H9 (cell line): ENCODE data around the gene TYSND1. TPM values are rescaled to one million over a fixed set of nuclear protein-coding genes. Genes with fewer than 3 reads are reported as not detected.

Experiments
- DNase-seq: peaks from one replicate; pipeline ENCODE4 v3.0.0-alpha.2; 2017
- H2AFZ ChIP-seq: one replicate; pipeline ENCODE4 v1.6.1; 2013; ENCODE audit warnings: mild to moderate bottlenecking, low read length, control low read depth, moderate library complexity
- H2AK5ac ChIP-seq: 2 replicates; pipeline ENCODE4 v1.6.1; 2013; ENCODE audit warnings: low read length, control low read depth, mixed read lengths; ENCODE audit not compliant: insufficient read length
- H2BK120ac ChIP-seq: one replicate; pipeline ENCODE4 v1.6.1; 2013; ENCODE audit warnings: low read depth, mild to moderate bottlenecking, low read length, control low read depth, inconsistent platforms; ENCODE audit not compliant: poor library complexity, severe bottlenecking
- H2BK12ac ChIP-seq: 2 replicates; pipeline ENCODE4 v1.6.1; 2013; ENCODE audit warnings: low read length, control low read depth, mixed read lengths, low read depth; ENCODE audit not compliant: insufficient read length
- H2BK15ac ChIP-seq: 2 replicates; pipeline ENCODE4 v1.6.1; 2013; ENCODE audit warnings: low read depth, low read length, control low read depth
- H2BK20ac ChIP-seq: one replicate; pipeline ENCODE4 v1.6.1; 2013; ENCODE audit warnings: low read depth, mild to moderate bottlenecking, low read length, control low read depth, inconsistent platforms; ENCODE audit not compliant: poor library complexity, severe bottlenecking
- H2BK5ac ChIP-seq: 2 replicates; pipeline ENCODE4 v1.6.1; 2013; ENCODE audit warnings: low read length, control low read depth, mixed read lengths; ENCODE audit not compliant: insufficient read length
- H3K14ac ChIP-seq: 2 replicates; pipeline ENCODE4 v1.6.1; 2013; ENCODE audit warnings: low read length, control low read depth; ENCODE audit not compliant: insufficient read depth
- H3K18ac ChIP-seq: 2 replicates; pipeline ENCODE4 v1.6.1; 2013; ENCODE audit warnings: low read depth, mild to moderate bottlenecking, mixed read lengths, low read length, control low read depth; ENCODE audit not compliant: insufficient read length
- H3K23ac ChIP-seq: 2 replicates; pipeline ENCODE4 v1.6.1; 2013; ENCODE audit warnings: low read length, control low read depth, mixed read lengths, low read depth; ENCODE audit not compliant: insufficient read length
- H3K23me2 ChIP-seq: 2 replicates; pipeline ENCODE4 v1.6.1; 2013; ENCODE audit warnings: low read depth, mild to moderate bottlenecking, mixed read lengths, low read length, control low read depth; ENCODE audit not compliant: insufficient read length, poor library complexity, severe bottlenecking
- H3K27ac ChIP-seq: 2 replicates; pipeline ENCODE4 v1.5.1; 2013; ENCODE audit warnings: low read length, control low read depth, mixed read lengths, low read depth; ENCODE audit not compliant: insufficient read length
- H3K27me3 ChIP-seq: 2 replicates; pipeline ENCODE4 v1.6.1; 2013; ENCODE audit warnings: low read length, control low read depth, inconsistent platforms; ENCODE audit not compliant: insufficient read depth
- H3K4ac ChIP-seq: 2 replicates; pipeline ENCODE4 v1.6.1; 2013; ENCODE audit warnings: low read depth, mild to moderate bottlenecking, control low read depth, inconsistent platforms, low read length, moderate library complexity
- H3K4me1 ChIP-seq: 2 replicates; pipeline ENCODE4 v1.6.1; 2013; ENCODE audit warnings: low read length, control low read depth, inconsistent platforms; ENCODE audit not compliant: insufficient read depth
- H3K4me2 ChIP-seq: 2 replicates; pipeline ENCODE4 v1.6.1; 2013; ENCODE audit warnings: low read length, control low read depth, mixed read lengths; ENCODE audit not compliant: insufficient read length, insufficient read depth
- H3K56ac ChIP-seq: 2 replicates; pipeline ENCODE4 v1.6.1; 2013; ENCODE audit warnings: low read depth, mild to moderate bottlenecking, mixed read lengths, low read length, control low read depth; ENCODE audit not compliant: insufficient read length
- H3K79me1 ChIP-seq: 2 replicates; pipeline ENCODE4 v1.6.1; 2013; ENCODE audit warnings: low read depth, mild to moderate bottlenecking, moderate library complexity, low read length, control low read depth, inconsistent platforms; ENCODE audit not compliant: insufficient read depth, poor library complexity, severe bottlenecking
- H3K79me2 ChIP-seq: 2 replicates; pipeline ENCODE4 v1.6.1; 2013; ENCODE audit warnings: low read length, control low read depth, inconsistent platforms; ENCODE audit not compliant: insufficient read depth
- H3K9ac ChIP-seq: 2 replicates; pipeline ENCODE4 v1.6.1; 2013; ENCODE audit warnings: low read length, control low read depth, mixed read lengths; ENCODE audit not compliant: insufficient read length; ENCODE audit errors: extremely low read depth
- H3K9me3 ChIP-seq: one replicate; pipeline ENCODE4 v1.6.1; 2013; ENCODE audit warnings: low read depth, low read length, inconsistent platforms; ENCODE audit not compliant: control insufficient read depth
- H3T11ph ChIP-seq: one replicate; pipeline ENCODE4 v1.6.1; 2013; ENCODE audit warnings: mild to moderate bottlenecking, low read length, control low read depth, inconsistent platforms
- H4K20me1 ChIP-seq: one replicate; pipeline ENCODE4 v1.6.1; 2013; ENCODE audit not compliant: control insufficient read depth, insufficient read length, insufficient read depth
- H4K5ac ChIP-seq: 2 replicates; pipeline ENCODE4 v1.6.1; 2013; ENCODE audit warnings: low read depth, mild to moderate bottlenecking, mixed read lengths, low read length, control low read depth; ENCODE audit not compliant: insufficient read length
- H4K8ac ChIP-seq: replicated peaks from 2 replicates; pipeline ENCODE4 v1.6.1; 2013; ENCODE audit warnings: low read length, control low read depth, mixed read lengths, low read depth; ENCODE audit not compliant: insufficient read length
- H4K91ac ChIP-seq: 2 replicates; pipeline ENCODE4 v1.6.1; 2013; ENCODE audit warnings: low read depth, mild to moderate bottlenecking, moderate library complexity, mixed read lengths, low read length, control low read depth; ENCODE audit not compliant: insufficient read length
- H3K27ac Mint-ChIP-seq, 3 experiments: 2 replicates in 2 of 3; 3 replicates in 1 of 3; pipeline ENCODE4 v1.8.0; 2020 to 2021; ENCODE audit warnings: mixed read lengths in 3 of 3, mild to moderate bottlenecking in 1 of 3, moderate library complexity in 1 of 3
- H3K27me3 Mint-ChIP-seq: 2 replicates; pipeline ENCODE4 v1.8.0; 2021; ENCODE audit warnings: low read depth, mild to moderate bottlenecking, moderate library complexity, mixed read lengths
- H3K36me3 Mint-ChIP-seq, 3 experiments: 2 replicates in 2 of 3; 3 replicates in 1 of 3; pipeline ENCODE4 v1.8.0; 2020 to 2021; ENCODE audit warnings: low read depth in 3 of 3, mixed read lengths in 3 of 3; ENCODE audit not compliant: insufficient read depth in 1 of 3
- H3K4me1 Mint-ChIP-seq, 2 experiments: 2 replicates each; pipeline ENCODE4 v1.8.0; 2020; ENCODE audit warnings: mixed read lengths in 2 of 2
- H3K4me3 Mint-ChIP-seq, 2 experiments: 2 replicates in 1 of 2; 3 replicates in 1 of 2; pipeline ENCODE4 v1.8.0; 2020 to 2021; ENCODE audit warnings: mild to moderate bottlenecking in 2 of 2, mixed read lengths in 2 of 2, moderate library complexity in 1 of 2
- H3K9me3 Mint-ChIP-seq, 2 experiments: 2 replicates in 1 of 2; 3 replicates in 1 of 2; pipeline ENCODE4 v1.8.0; 2020; ENCODE audit warnings: mild to moderate bottlenecking in 2 of 2, mixed read lengths in 2 of 2, moderate library complexity in 1 of 2
- CTCF ChIP-seq: fragments of 200-600 bp; sonication (generic); conservative IDR thresholded peaks from 3 replicates; pipeline ENCODE4 v1.8.0; 2021; ENCODE audit warnings: antibody characterized with exemption, mild to moderate bottlenecking
- WGBS: extraction: QIAGEN DNeasy Blood & Tissue Kit; methylation state at CpG from one replicate; pipeline ENCODE4 v1.1.7; 2013; ENCODE audit warnings: missing lambda C conversion rate, low lambda C conversion rate, mixed read lengths; ENCODE audit not compliant: insufficient read length; ENCODE audit errors: extremely low coverage; 5-methylcytosine and 5-hydroxymethylcytosine counted together
- total RNA-seq: library from RNA; stranded (reverse); gene quantifications from 2 replicates; pipeline ENCODE4 v1.2.1, GENCODE V29; 2021

TYSND1 gene
- total RNA-seq, 1 experiment from 2014 or later, result 12.8 TPM

GRCh38 chr10:70132098-70133029 is 14.1 kb downstream of the TYSND1 start, which contains the start of gene AIFM2:
TSS of gene AIFM2 (minus strand) at chr10:70132825. CDS start at chr10:70124084, 8,741 bp downstream.
- H2BK15ac ChIP-seq, result no peak within 1 kb of the TSS
- H3K79me1 ChIP-seq, result no peaks in the 10 kb centered on the region
- no peaks in the 10 kb centered on the region for H3K9me3 ChIP-seq
- H3K4ac ChIP-seq, result no peak within 1 kb of the TSS
- peak; percentile 79 for DNase-seq
- no peaks in the 10 kb centered on the region for H4K20me1 ChIP-seq
- H2BK20ac ChIP-seq, result no peak within 1 kb of the TSS
- H3K56ac ChIP-seq, result no peak within 1 kb of the TSS
- H3K4me3 Mint-ChIP-seq, result peak within 1 kb of the TSS; percentile 77 to 87
- peak within 1 kb of the TSS; percentile 72 for H3K18ac ChIP-seq
- no peak within 1 kb of the TSS for H4K91ac ChIP-seq
- no peaks in the 10 kb centered on the region for H3K9me3 Mint-ChIP-seq
- H4K5ac ChIP-seq, result no peak within 1 kb of the TSS
- H3K14ac ChIP-seq, result peak within 1 kb of the TSS; percentile 85
- H3K23ac ChIP-seq, result no peak within 1 kb of the TSS
- H3K27me3 ChIP-seq, result no peaks in the 10 kb centered on the region; the same call in 1 of the 2 replicates
- no peak within 1 kb of the TSS for H2BK5ac ChIP-seq
- H3K27me3 Mint-ChIP-seq, result peaks cover 32% of the 10 kb centered on the region
- H3K27ac Mint-ChIP-seq, result peak within 1 kb of the TSS in 2 of 3 experiments; percentile 60 to 96; a peak in 3 of 7 replicates
- H3K79me2 ChIP-seq, result no peaks in the 10 kb centered on the region
- peak within 1 kb of the TSS; percentile 67 for H3K4me2 ChIP-seq
- no peak within 1 kb of the TSS for H2BK120ac ChIP-seq
- no CpG with 5 or more reads among the region's 80 CpGs for WGBS
- TF ChIP-seq CTCF, result peak; percentile 38; the same call in 1 of the 3 replicates
- peaks cover 11 to 12% of the 10 kb centered on the region in 2 experiments for H3K4me1 Mint-ChIP-seq
- H2BK12ac ChIP-seq, result no peak within 1 kb of the TSS
- no peak within 1 kb of the TSS for H3K27ac ChIP-seq
- H4K8ac ChIP-seq, result no peak within 1 kb of the TSS
- H3K9ac ChIP-seq, result peak within 1 kb of the TSS; percentile 54
- peaks cover 13% of the 10 kb centered on the region for H3K23me2 ChIP-seq
- H3K36me3 Mint-ChIP-seq, result no peaks in the 10 kb centered on the region
- H3T11ph ChIP-seq, result no peak within 1 kb of the TSS
- no peaks in the 10 kb centered on the region for H3K4me1 ChIP-seq
- peak within 1 kb of the TSS; percentile 27 for H2AFZ ChIP-seq
- no peak within 1 kb of the TSS for H2AK5ac ChIP-seq
